Fibroblast of lung (primary cell): Measurements from ENCODE around the gene SLK. TPM values are rescaled to one million over a fixed set of nuclear protein-coding genes. Genes with fewer than 3 reads are reported as not detected.

Source experiments
- DNase-seq, 2 donors: peaks; one replicate each; pipeline versions ENCODE4 v3.0.0 to v3.0.0-alpha.2; 2010; ENCODE audit warnings: low read depth in 2 of 2
- H2AFZ ChIP-seq: 2 replicates; pipeline ENCODE4 v1.5.1; 2012; ENCODE audit warnings: low read length, control low read depth, inconsistent platforms
- H3K27ac ChIP-seq: 2 replicates; pipeline ENCODE4 v1.5.1; 2011; ENCODE audit warnings: low read length, control low read depth; ENCODE audit not compliant: insufficient read depth
- H3K27me3 ChIP-seq: 2 replicates; pipeline ENCODE4 v1.5.1; 2011; ENCODE audit warnings: mild to moderate bottlenecking, low read length; ENCODE audit not compliant: control insufficient read depth, insufficient read depth
- H3K36me3 ChIP-seq: 2 replicates; pipeline ENCODE4 v1.5.1; 2011; ENCODE audit warnings: low read length; ENCODE audit not compliant: control insufficient read depth, insufficient read depth
- H3K4me1 ChIP-seq: 2 replicates; pipeline ENCODE4 v1.5.1; 2011; ENCODE audit warnings: low read length; ENCODE audit not compliant: control insufficient read depth, insufficient read depth; ENCODE audit errors: extremely low read depth
- H3K4me2 ChIP-seq: 2 replicates; pipeline ENCODE4 v1.5.1; 2011; ENCODE audit warnings: low read length, control low read depth; ENCODE audit not compliant: insufficient read depth; ENCODE audit errors: extremely low read depth
- H3K4me3 ChIP-seq, 4 experiments: fragments of 200-600 bp in 1 of 4; sonication (generic) in 1 of 4; replicated peaks in 1 of 4; 2 replicates each; pipeline ENCODE4 v1.5.1; 2011 to 2016; ENCODE audit warnings: low read length in 4 of 4, low read depth in 3 of 4, mild to moderate bottlenecking in 3 of 4, control low read depth in 2 of 4, inconsistent platforms in 1 of 4, mixed read lengths in 1 of 4; ENCODE audit not compliant: insufficient read depth in 1 of 4; ENCODE audit errors: control extremely low read depth in 1 of 4
- H3K79me2 ChIP-seq: 2 replicates; pipeline ENCODE4 v1.5.1; 2012; ENCODE audit warnings: mild to moderate bottlenecking, low read length, inconsistent platforms; ENCODE audit not compliant: control insufficient read depth, insufficient read depth
- H3K9ac ChIP-seq: 2 replicates; pipeline ENCODE4 v1.5.1; 2011; ENCODE audit warnings: mild to moderate bottlenecking, low read length, control low read depth; ENCODE audit not compliant: insufficient read depth
- H3K9me3 ChIP-seq: 2 replicates; pipeline ENCODE4 v1.5.1; 2012; ENCODE audit warnings: low read depth, low read length; ENCODE audit not compliant: control insufficient read depth, insufficient read depth
- H4K20me1 ChIP-seq: 2 replicates; pipeline ENCODE4 v1.5.1; 2011; ENCODE audit warnings: low read length; ENCODE audit not compliant: control insufficient read depth, insufficient read depth; ENCODE audit errors: extremely low read depth
- CTCF ChIP-seq, 2 donors: IDR thresholded peaks in 1 of 2; conservative IDR thresholded peaks in 1 of 2; 1 replicate in 1 of 2; 2 replicates in 1 of 2; pipeline ENCODE4 v1.5.1; 2011 to 2012; ENCODE audit warnings: low read length in 2 of 2, control low read depth in 1 of 2, inconsistent platforms in 1 of 2, low read depth in 1 of 2, mild to moderate bottlenecking in 1 of 2
- EZH2 ChIP-seq: IDR thresholded peaks from 2 replicates; pipeline ENCODE4 v1.5.1; 2012; ENCODE audit warnings: low read length, control low read depth, mild to moderate bottlenecking; ENCODE audit errors: missing control alignments
- polyA plus RNA-seq, 2 donors: library from polyadenylated mRNA; depleted of rRNA in 1 of 2; stranded (reverse) in 1 of 2; unstranded in 1 of 2; fragments of >200 nt; gene quantifications; 2 replicates each; pipeline ENCODE4 v1.2.1, GENCODE V29; 2011 to 2012; ENCODE audit warnings: missing spikeins in 1 of 2
- total RNA-seq: library from RNA; depleted of rRNA; stranded (reverse); fragments of >200 nt; gene quantifications from 2 replicates; pipeline ENCODE4 v1.2.1, GENCODE V29; 2014

SLK gene
- total and polyA plus RNA-seq, 2 donors (not counting 1 experiment from before 2014, with no cell fraction given) = 18.2 to 63.1 TPM

GRCh38 chr10:103925591-103925990, 41.3 kb upstream of the SLK start:
- Histone ChIP-seq H3K4me1 (no peaks in the 10 kb centered on the region), H3K27me3 (no peaks in the 10 kb centered on the region), H4K20me1 (no peaks in the 10 kb centered on the region), H3K9me3 (no peaks in the 10 kb centered on the region), H3K36me3 (no peaks in the 10 kb centered on the region), H3K4me3 (no peak overlapping the region), H3K27ac (no peak overlapping the region), H3K9ac (no peak overlapping the region), H3K79me2 (no peaks in the 10 kb centered on the region), H3K4me2 (no peak overlapping the region), H2AFZ (no peak overlapping the region)
- DNase-seq = no peak
- TF ChIP-seq CTCF (conservative IDR thresholded peaks at IDR 0.05 in 1 of 2, IDR thresholded peaks at IDR 0.05 in 1 of 2; ENCODE audit: low read depth in 1 of 2, low read length in 2 of 2) = no peak

- Histone ChIP-seq H3K36me3 (no peaks in the 10 kb centered on the region), H3K9me3 (no peaks in the 10 kb centered on the region), H3K9ac (no peak overlapping the region), H3K27me3 (no peaks in the 10 kb centered on the region), H3K79me2 (no peaks in the 10 kb centered on the region), H3K4me1 (no peaks in the 10 kb centered on the region), H2AFZ (no peak overlapping the region), H4K20me1 (no peaks in the 10 kb centered on the region), H3K4me2 (no peak overlapping the region), H3K4me3 (no peak overlapping the region), H3K27ac (no peak overlapping the region)
- TF ChIP-seq CTCF (conservative IDR thresholded peaks at IDR 0.05 in 1 of 2, IDR thresholded peaks at IDR 0.05 in 1 of 2; ENCODE audit: low read depth in 1 of 2, low read length in 2 of 2) (no peak), EZH2 (no peak)
- no peak for DNase-seq
Measured at GRCh38 chr10:103926722-103927319, 40.1 kb upstream of the SLK start.

- Histone ChIP-seq H2AFZ (no peak overlapping the region), H3K4me1 (no peaks in the 10 kb centered on the region), H3K9ac (no peak overlapping the region), H3K4me3 (no peak overlapping the region), H3K4me2 (no peak overlapping the region), H3K9me3 (no peaks in the 10 kb centered on the region), H4K20me1 (no peaks in the 10 kb centered on the region), H3K36me3 (no peaks in the 10 kb centered on the region), H3K79me2 (no peaks in the 10 kb centered on the region), H3K27me3 (no peaks in the 10 kb centered on the region), H3K27ac (no peak overlapping the region)
- no peak for DNase-seq
- TF ChIP-seq EZH2 (no peak), CTCF (conservative IDR thresholded peaks at IDR 0.05 in 1 of 2, IDR thresholded peaks at IDR 0.05 in 1 of 2; ENCODE audit: low read depth in 1 of 2, low read length in 2 of 2) (no peak)
Measured at GRCh38 chr10:103928784-103929183, 38.2 kb upstream of the SLK start.
